Endodermal cell (in vitro differentiated cells): Measurements from ENCODE around the gene ADIPOR2. TPM values are rescaled to one million over a fixed set of nuclear protein-coding genes. Genes with fewer than 3 reads are reported as not detected.

ENCODE experiments used
- DNase-seq: peaks from one replicate; pipeline ENCODE4 v3.0.0-alpha.2; 2017
- H3K27ac ChIP-seq: 2 replicates; pipeline ENCODE4 v1.5.1; 2013; ENCODE audit warnings: mild to moderate bottlenecking, low read depth, low read length, moderate library complexity
- H3K27me3 ChIP-seq: 2 replicates; pipeline ENCODE4 v1.6.1; 2013; ENCODE audit warnings: mild to moderate bottlenecking, low read length, moderate library complexity; ENCODE audit not compliant: insufficient read depth, control insufficient read depth, poor library complexity, severe bottlenecking
- H3K36me3 ChIP-seq: 2 replicates; pipeline ENCODE4 v1.7.0; 2013; ENCODE audit warnings: mild to moderate bottlenecking, low read length, moderate library complexity; ENCODE audit not compliant: control insufficient read depth, insufficient read depth
- H3K4me1 ChIP-seq: one replicate; pipeline ENCODE4 v1.7.0; 2013; ENCODE audit warnings: low read length; ENCODE audit not compliant: control insufficient read depth, insufficient read depth
- H3K4me3 ChIP-seq: 2 replicates; pipeline ENCODE4 v1.5.1; 2013; ENCODE audit warnings: mild to moderate bottlenecking, low read length, moderate library complexity
- H3K9ac ChIP-seq: 2 replicates; pipeline ENCODE4 v1.6.1; 2013; ENCODE audit warnings: mild to moderate bottlenecking, low read length, moderate library complexity; ENCODE audit not compliant: poor library complexity, severe bottlenecking; ENCODE audit errors: extremely low read depth
- H3K9me3 ChIP-seq: 2 replicates; pipeline ENCODE4 v1.6.1; 2013; ENCODE audit warnings: mild to moderate bottlenecking, low read length, moderate library complexity; ENCODE audit not compliant: control insufficient read depth
- H3K27ac Mint-ChIP-seq: 2 replicates; pipeline ENCODE4 v1.8.0; 2020; ENCODE audit warnings: mixed read lengths
- H3K27me3 Mint-ChIP-seq: 2 replicates; pipeline ENCODE4 v1.8.0; 2021; ENCODE audit warnings: mild to moderate bottlenecking, mixed read lengths; ENCODE audit not compliant: insufficient read depth
- H3K36me3 Mint-ChIP-seq: 2 replicates; pipeline ENCODE4 v1.8.0; 2020; ENCODE audit warnings: low read depth, mixed read lengths
- H3K4me1 Mint-ChIP-seq: 2 replicates; pipeline ENCODE4 v1.8.0; 2020; ENCODE audit warnings: mixed read lengths
- H3K4me3 Mint-ChIP-seq: 2 replicates; pipeline ENCODE4 v1.8.0; 2020; ENCODE audit warnings: mild to moderate bottlenecking, moderate library complexity, mixed read lengths
- H3K9me3 Mint-ChIP-seq: 2 replicates; pipeline ENCODE4 v1.8.0; 2020; ENCODE audit warnings: mild to moderate bottlenecking, mixed read lengths
- WGBS, 2 experiments: methylation state at CpG; one replicate each; pipeline versions ENCODE4 v1.1.5 to v1.1.7; 2013; ENCODE audit warnings: missing lambda C conversion rate in 2 of 2, mixed read lengths in 1 of 2; ENCODE audit not compliant: insufficient coverage in 1 of 2, insufficient read length in 1 of 2; 5-methylcytosine and 5-hydroxymethylcytosine counted together
- total RNA-seq, 2 donors: library from RNA; stranded (reverse); fragmentation: NEBNext Ultra II Directional in 1 of 2; extraction: Animal tissue kit (Norgen Biotek cat#: 25700) in 1 of 2; gene quantifications; 2 replicates in 1 of 2; 3 replicates in 1 of 2; pipeline ENCODE4 v1.2.1, GENCODE V29; 2021
- TF ChIP-seq, protein P1 (sequence below): fragments of 200-600 bp; sonication (generic); conservative IDR thresholded peaks from 2 replicates; pipeline ENCODE4 v1.5.0; 2021; ENCODE audit warnings: antibody characterized with exemption, mild to moderate bottlenecking

Gene ADIPOR2
- total RNA-seq, 2 donors from 2014 or later: 53.7 to 124 TPM

- Histone ChIP-seq H3K4me1 (no peaks in the 10 kb centered on the region), H3K9me3 (no peaks in the 10 kb centered on the region), H3K9ac (no peak overlapping the region), H3K36me3 (no peaks in the 10 kb centered on the region), H3K27ac (no peak overlapping the region), H3K4me3 (no peak overlapping the region), H3K27me3 (no peaks in the 10 kb centered on the region)
- Mint-ChIP-seq H3K4me3 (no peak overlapping the region), H3K27ac (no peak overlapping the region), H3K36me3 (no peaks in the 10 kb centered on the region), H3K27me3 (peaks cover 2% of the 10 kb centered on the region), H3K9me3 (no peaks in the 10 kb centered on the region), H3K4me1 (peaks cover 2% of the 10 kb centered on the region)
- TF ChIP-seq, protein P1, sequence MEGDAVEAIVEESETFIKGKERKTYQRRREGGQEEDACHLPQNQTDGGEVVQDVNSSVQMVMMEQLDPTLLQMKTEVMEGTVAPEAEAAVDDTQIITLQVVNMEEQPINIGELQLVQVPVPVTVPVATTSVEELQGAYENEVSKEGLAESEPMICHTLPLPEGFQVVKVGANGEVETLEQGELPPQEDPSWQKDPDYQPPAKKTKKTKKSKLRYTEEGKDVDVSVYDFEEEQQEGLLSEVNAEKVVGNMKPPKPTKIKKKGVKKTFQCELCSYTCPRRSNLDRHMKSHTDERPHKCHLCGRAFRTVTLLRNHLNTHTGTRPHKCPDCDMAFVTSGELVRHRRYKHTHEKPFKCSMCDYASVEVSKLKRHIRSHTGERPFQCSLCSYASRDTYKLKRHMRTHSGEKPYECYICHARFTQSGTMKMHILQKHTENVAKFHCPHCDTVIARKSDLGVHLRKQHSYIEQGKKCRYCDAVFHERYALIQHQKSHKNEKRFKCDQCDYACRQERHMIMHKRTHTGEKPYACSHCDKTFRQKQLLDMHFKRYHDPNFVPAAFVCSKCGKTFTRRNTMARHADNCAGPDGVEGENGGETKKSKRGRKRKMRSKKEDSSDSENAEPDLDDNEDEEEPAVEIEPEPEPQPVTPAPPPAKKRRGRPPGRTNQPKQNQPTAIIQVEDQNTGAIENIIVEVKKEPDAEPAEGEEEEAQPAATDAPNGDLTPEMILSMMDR: no peak
- 92 to 93% methylated on average over 14 to 22 of the region's 22 CpGs for WGBS, 2 experiments
- DNase-seq: no peak
These were observed 118.1 kb downstream of the ADIPOR2 start for GRCh38 chr12:1808798-1809480.

DNA sequence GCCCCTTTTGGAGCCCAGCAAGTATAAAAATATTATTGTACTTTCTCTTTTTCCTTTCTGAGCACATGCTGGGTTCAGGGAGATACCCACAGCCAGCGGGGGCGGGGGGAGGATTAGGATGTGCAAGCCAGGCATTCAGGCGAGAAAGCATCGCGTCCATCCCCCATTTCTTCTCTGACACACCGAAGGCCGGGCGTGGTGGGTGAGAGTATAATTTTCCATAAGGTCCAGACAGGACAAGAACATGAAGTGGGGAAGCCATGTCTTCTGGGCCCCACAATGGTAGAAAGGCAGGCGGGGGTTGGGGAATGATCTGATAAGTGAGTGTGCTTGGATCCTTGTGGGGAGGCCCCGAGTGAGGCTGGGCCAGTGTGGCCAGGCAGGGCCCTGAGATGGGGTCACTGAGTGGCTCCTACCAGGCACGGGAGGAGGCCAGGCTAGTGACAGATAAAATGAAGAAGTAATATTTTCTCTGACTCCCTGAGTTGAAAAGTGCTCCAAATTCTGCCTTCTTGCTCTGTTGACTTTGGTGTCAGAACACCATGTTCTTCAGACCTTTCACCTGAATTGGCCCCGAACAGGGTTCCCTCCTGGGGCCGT is 118.8 kb downstream of the ADIPOR2 start:
- DNase-seq: no peak
- no peaks in the 10 kb centered on the region for H3K27me3 ChIP-seq
- H3K4me3 ChIP-seq: no peak overlapping the region
- H3K36me3 Mint-ChIP-seq: no peaks in the 10 kb centered on the region
- no peak overlapping the region for H3K27ac ChIP-seq
- H3K9me3 ChIP-seq: no peaks in the 10 kb centered on the region
- H3K36me3 ChIP-seq: no peaks in the 10 kb centered on the region
- H3K9me3 Mint-ChIP-seq: no peaks in the 10 kb centered on the region
- H3K9ac ChIP-seq: no peak overlapping the region
- peaks cover under 1% of the 10 kb centered on the region for H3K4me1 Mint-ChIP-seq
- no peak overlapping the region for H3K4me3 Mint-ChIP-seq
- no peaks in the 10 kb centered on the region for H3K4me1 ChIP-seq
- peaks cover 5% of the 10 kb centered on the region for H3K27me3 Mint-ChIP-seq
- H3K27ac Mint-ChIP-seq: no peak overlapping the region
- WGBS, 2 experiments: 92 to 97% methylated on average over 11 to 13 of the region's 13 CpGs
- TF ChIP-seq, protein P1: no peak

DNA sequence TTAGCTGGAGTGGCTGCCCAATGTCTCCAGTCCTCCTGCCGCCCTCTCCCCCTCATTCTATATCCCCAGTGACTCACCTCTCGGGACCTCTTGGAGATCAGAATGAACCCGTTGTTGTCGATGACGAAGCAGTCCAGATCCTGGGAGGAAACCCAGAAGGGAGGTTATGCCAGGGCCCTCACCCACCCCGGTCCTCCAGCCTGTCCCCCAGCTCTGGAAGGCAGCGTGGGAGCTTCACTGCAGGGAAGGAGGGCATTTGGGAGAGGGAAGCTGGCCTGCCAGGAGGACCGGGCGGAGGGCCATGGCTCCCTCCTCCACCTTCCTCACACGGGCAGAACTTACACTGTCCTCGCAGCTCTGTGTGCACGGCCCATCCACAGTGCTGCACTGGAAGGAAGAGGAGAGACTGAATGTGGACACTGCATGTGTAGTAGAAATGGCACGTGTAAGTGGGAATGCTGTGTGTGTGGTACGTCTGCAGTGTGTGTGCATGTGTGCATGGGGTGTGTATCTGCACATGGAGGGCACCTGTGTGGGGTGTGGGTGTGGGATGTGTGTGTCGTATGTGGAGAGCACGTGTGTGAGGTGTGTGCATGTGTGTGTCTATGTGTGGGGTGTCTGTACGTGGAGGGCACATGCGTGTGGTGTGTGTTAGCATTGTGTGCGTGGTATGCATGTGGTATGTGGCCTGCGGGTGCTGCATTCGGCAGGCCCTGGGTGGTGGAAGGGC is 119.5 kb downstream of the ADIPOR2 start:
- H3K27me3 ChIP-seq: no peaks in the 10 kb centered on the region
- no peak overlapping the region for H3K27ac ChIP-seq
- no peak overlapping the region for H3K4me3 ChIP-seq
- H3K4me1 ChIP-seq: no peaks in the 10 kb centered on the region
- DNase-seq: no peak
- H3K9me3 Mint-ChIP-seq: no peaks in the 10 kb centered on the region
- no peak overlapping the region for H3K27ac Mint-ChIP-seq
- H3K9ac ChIP-seq: no peak overlapping the region
- H3K4me3 Mint-ChIP-seq: no peak overlapping the region
- no peaks in the 10 kb centered on the region for H3K4me1 Mint-ChIP-seq
- no peaks in the 10 kb centered on the region for H3K36me3 ChIP-seq
- 88 to 92% methylated on average over 8 to 19 of the region's 21 CpGs for WGBS, 2 experiments
- H3K36me3 Mint-ChIP-seq: no peaks in the 10 kb centered on the region
- TF ChIP-seq, protein P1: no peak
- no peaks in the 10 kb centered on the region for H3K9me3 ChIP-seq
- H3K27me3 Mint-ChIP-seq: peaks cover 6% of the 10 kb centered on the region
